Measurements from ENCODE around the gene HCN3.

DNA sequence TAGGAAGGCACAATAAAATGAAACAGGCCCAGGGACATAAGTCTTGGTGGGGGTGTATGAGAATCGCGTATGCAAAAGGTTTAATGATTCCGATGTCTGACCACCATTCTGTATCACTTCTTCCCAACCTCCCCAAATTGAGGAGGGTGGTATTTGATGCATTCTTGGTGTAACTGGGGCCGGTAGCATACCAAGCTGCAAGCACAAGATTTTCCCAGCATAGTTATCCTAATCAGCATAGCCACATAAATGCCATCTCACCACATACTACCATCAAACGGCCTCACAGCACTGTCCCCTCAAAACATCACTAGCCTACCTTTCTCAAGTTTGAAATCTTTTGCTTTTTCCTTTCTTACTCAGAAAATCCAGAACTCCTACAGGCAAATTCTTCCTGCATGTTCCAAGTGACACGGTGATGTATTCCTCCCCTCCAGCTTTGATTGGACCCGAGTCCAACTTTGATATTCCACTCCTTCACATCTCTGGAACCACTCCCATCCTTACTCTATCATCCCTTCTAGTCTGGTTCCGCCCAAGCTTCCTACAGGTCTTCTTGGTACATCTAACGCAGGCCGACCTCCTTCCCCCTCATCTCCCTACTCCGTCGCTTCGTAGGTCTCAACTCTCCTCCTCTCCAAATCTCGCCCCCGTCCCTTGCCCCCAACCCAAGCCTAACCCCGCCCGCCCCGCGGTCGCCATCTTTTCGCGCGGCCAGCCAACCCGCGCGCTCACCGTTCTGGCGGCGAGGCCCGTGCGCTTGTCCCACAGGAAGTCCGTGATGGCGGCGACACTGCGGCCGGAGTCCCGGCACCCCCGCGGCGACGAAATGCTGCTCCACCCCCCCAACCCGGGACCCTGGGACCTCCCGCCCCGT lies 4.6 kb upstream of the HCN3 start:
- TF ChIP-seq, protein P1, sequence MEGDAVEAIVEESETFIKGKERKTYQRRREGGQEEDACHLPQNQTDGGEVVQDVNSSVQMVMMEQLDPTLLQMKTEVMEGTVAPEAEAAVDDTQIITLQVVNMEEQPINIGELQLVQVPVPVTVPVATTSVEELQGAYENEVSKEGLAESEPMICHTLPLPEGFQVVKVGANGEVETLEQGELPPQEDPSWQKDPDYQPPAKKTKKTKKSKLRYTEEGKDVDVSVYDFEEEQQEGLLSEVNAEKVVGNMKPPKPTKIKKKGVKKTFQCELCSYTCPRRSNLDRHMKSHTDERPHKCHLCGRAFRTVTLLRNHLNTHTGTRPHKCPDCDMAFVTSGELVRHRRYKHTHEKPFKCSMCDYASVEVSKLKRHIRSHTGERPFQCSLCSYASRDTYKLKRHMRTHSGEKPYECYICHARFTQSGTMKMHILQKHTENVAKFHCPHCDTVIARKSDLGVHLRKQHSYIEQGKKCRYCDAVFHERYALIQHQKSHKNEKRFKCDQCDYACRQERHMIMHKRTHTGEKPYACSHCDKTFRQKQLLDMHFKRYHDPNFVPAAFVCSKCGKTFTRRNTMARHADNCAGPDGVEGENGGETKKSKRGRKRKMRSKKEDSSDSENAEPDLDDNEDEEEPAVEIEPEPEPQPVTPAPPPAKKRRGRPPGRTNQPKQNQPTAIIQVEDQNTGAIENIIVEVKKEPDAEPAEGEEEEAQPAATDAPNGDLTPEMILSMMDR (IDR thresholded peaks at IDR 0.05 in 4 of 5, conservative IDR thresholded peaks at IDR 0.05 in 1 of 5): no peak
- TF ChIP-seq POLR2A (IDR thresholded peaks at IDR 0.05): no peak
